GM12878 (cell line): ENCODE results near the gene EMC6. TPM values are rescaled to one million over a fixed set of nuclear protein-coding genes. Genes with fewer than 3 reads are reported as not detected.

Source experiments
- ATAC-seq: fragments of 200-7000 bp; cut with Tn5 transposase; 3 replicates; pipeline ENCODE4 v1.9.1; 2020; ENCODE audit warnings: mild to moderate bottlenecking, moderate library complexity
- BruUV-seq: library from RNA; stranded (reverse); fragments of 400-500 nt; replicated peaks from 2 replicates; lab custom pipeline; 2021; lab: Mats Ljungman, UMichigan
- CTCF ChIA-PET: fragments of 300-600 bp; sonication (Branson Sonifier 250); formaldehyde crosslinking; extraction: SDS; loops from one replicate; lab custom pipeline; 2021; ENCODE audit warnings: inconsistent platforms; lab: Yijun Ruan, JAX
- POLR2A ChIA-PET: fragments of 350-600 bp; formaldehyde crosslinking; extraction: SDS; loops from one replicate; lab custom pipeline; 2021; ENCODE audit warnings: inconsistent platforms; lab: Charles Lee
- RAD21 ChIA-PET: fragments of 300-600 bp; sonication (Branson Sonifier 250); formaldehyde crosslinking; loops from one replicate; lab custom pipeline; 2023; ENCODE audit warnings: antibody characterized with exemption; ENCODE audit not compliant: unreplicated experiment; lab: Charles Lee
- SMC1A ChIA-PET: fragments of 300-600 bp; sonication (Branson Sonifier 250); formaldehyde crosslinking; loops from one replicate; lab custom pipeline; 2023; ENCODE audit not compliant: unreplicated experiment, uncharacterized antibody; lab: Charles Lee
- DNase-seq: peaks from one replicate; pipeline ENCODE4 v3.0.0-alpha.2; 2011; ENCODE audit warnings: low read depth, low spot score
- FAIRE-seq: peaks from 3 replicates; lab custom pipeline; 2011; peaks lifted over from hg19 to GRCh38; lab: Jason Lieb, UNC
- H2AFZ ChIP-seq: 2 replicates; pipeline ENCODE4 v1.6.0; 2011; ENCODE audit warnings: low read depth, low read length, control low read depth; ENCODE audit not compliant: control insufficient read depth
- H3K27ac ChIP-seq: 2 replicates; pipeline ENCODE4 v1.5.1; 2011; ENCODE audit warnings: control low read depth; ENCODE audit not compliant: control insufficient read depth, insufficient read depth
- H3K27me3 ChIP-seq, 2 experiments: replicated peaks in 1 of 2; 2 replicates each; pipeline versions ENCODE4 v1.6.0 to v1.6.1; 2011; ENCODE audit warnings: low read length in 1 of 2; ENCODE audit not compliant: control insufficient read depth in 2 of 2, insufficient read depth in 2 of 2
- H3K36me3 ChIP-seq, 2 experiments: 2 replicates each; pipeline ENCODE4 v1.5.1; 2011; ENCODE audit warnings: low read length in 1 of 2; ENCODE audit not compliant: control insufficient read depth in 2 of 2, insufficient read depth in 2 of 2
- H3K4me1 ChIP-seq: 2 replicates; pipeline ENCODE4 v1.6.1; 2011; ENCODE audit warnings: mild to moderate bottlenecking, low read length, moderate library complexity, mixed read lengths; ENCODE audit not compliant: control insufficient read depth, insufficient read depth
- H3K4me2 ChIP-seq: 2 replicates; pipeline ENCODE4 v1.6.0; 2011; ENCODE audit warnings: control low read depth; ENCODE audit not compliant: control insufficient read depth, insufficient read depth
- H3K4me3 ChIP-seq: fragments of 200-600 bp; sonication (generic); 2 replicates; pipeline ENCODE4 v1.5.1; 2016
- H3K79me2 ChIP-seq: 2 replicates; pipeline ENCODE4 v1.6.0; 2011; ENCODE audit warnings: low read length; ENCODE audit not compliant: control insufficient read depth, insufficient read depth
- H3K9ac ChIP-seq: 2 replicates; pipeline ENCODE4 v1.8.0; 2011; ENCODE audit warnings: low read length, control low read depth, mixed read lengths; ENCODE audit not compliant: control insufficient read depth, insufficient read depth
- H3K9me3 ChIP-seq: replicated peaks from 3 replicates; pipeline ENCODE4 v1.5.1; 2011; ENCODE audit warnings: mild to moderate bottlenecking, low read length; ENCODE audit not compliant: control insufficient read depth, insufficient read depth
- H4K20me1 ChIP-seq: 2 replicates; pipeline ENCODE4 v1.6.0; 2011; ENCODE audit not compliant: control insufficient read depth, insufficient read depth
- DPF2 ChIP-seq: fragments of 450-650 bp; IDR thresholded peaks from 2 replicates; pipeline ENCODE4 v1.6.1; 2017; ENCODE audit warnings: mild to moderate bottlenecking
- FOXM1 ChIP-seq: IDR thresholded peaks from 2 replicates; pipeline ENCODE4 v1.6.1; 2012; ENCODE audit warnings: low read depth, mild to moderate bottlenecking, inconsistent platforms, low read length, moderate library complexity
- MEF2B ChIP-seq: fragments of 450-650 bp; IDR thresholded peaks from 2 replicates; pipeline ENCODE4 v1.6.1; 2018; ENCODE audit warnings: mild to moderate bottlenecking, moderate library complexity; ENCODE audit not compliant: partially characterized antibody, poor library complexity, severe bottlenecking
- POLR2A ChIP-seq: IDR thresholded peaks from 2 replicates; pipeline ENCODE4 v1.6.1; 2011; ENCODE audit warnings: low read depth, mild to moderate bottlenecking, low read length
- RUNX3 ChIP-seq: IDR thresholded peaks from 2 replicates; pipeline ENCODE4 v1.6.1; 2012; ENCODE audit warnings: low read length, inconsistent platforms
- TBL1XR1 ChIP-seq: IDR thresholded peaks from 2 replicates; pipeline ENCODE4 v1.6.1; 2012; ENCODE audit warnings: low read depth, low read length, improper control_type of control experiment
- TCF7 ChIP-seq: IDR thresholded peaks from 2 replicates; pipeline ENCODE4 v1.6.1; 2014; ENCODE audit warnings: antibody characterized with exemption, borderline replicate concordance
- WGBS: methylation state at CpG from one replicate; pipeline ENCODE4 v1.1.6; 2016; ENCODE audit warnings: low lambda C conversion rate; ENCODE audit not compliant: insufficient replicate concordance, insufficient coverage; ENCODE audit errors: missing lambda C conversion rate; 5-methylcytosine and 5-hydroxymethylcytosine counted together
- in situ Hi-C: fragments of 300-500 bp; cut with MboI; formaldehyde crosslinking; loops from 9 replicates; pipeline ENCODE4 v1.14.3; 2018; ENCODE audit warnings: mixed read lengths
- intact Hi-C: fragments of 100-400 bp; cut with micrococcal nuclease; formaldehyde crosslinking; loops from one replicate; pipeline ENCODE4 v1.14.2; 2022; ENCODE audit not compliant: unreplicated experiment
- polyA plus RNA-seq, 11 experiments: library from polyadenylated mRNA; depleted of rRNA in 4 of 11; unstranded in 6 of 11; stranded (reverse) in 5 of 11; fragments of >200 nt; fragmentation: Nextera tagmentation in 4 of 11; fragmentation: Illumina TruSeq in 1 of 11; extraction: Ambion mirVana in 4 of 11; extraction: Trizol in 1 of 11; gene quantifications; 1 replicate in 1 of 11; 2 replicates in 10 of 11; pipeline versions ENCODE4 v1.2.1 to v1.2.3, GENCODE V29; 2011 to 2016; ENCODE audit warnings: inconsistent platforms in 2 of 11, missing spikeins in 2 of 11, low read depth in 1 of 11
- total RNA-seq, 4 experiments: library from RNA; depleted of rRNA in 3 of 4; stranded (reverse); fragments of >200 nt in 3 of 4; fragmentation: Illumina TruSeq in 1 of 4; extraction: Trizol in 1 of 4; gene quantifications; 2 replicates each; pipeline versions ENCODE4 v1.2.1 to v1.2.3, GENCODE V29; 2013 to 2021
- TF ChIP-seq, protein P1 (sequence below): fragments of 450-650 bp; IDR thresholded peaks from 2 replicates; pipeline ENCODE4 v1.6.1; 2017; ENCODE audit warnings: low read depth, mild to moderate bottlenecking, moderate library complexity
- TF ChIP-seq, protein P2 (sequence below): fragments of 450-650 bp; IDR thresholded peaks from 2 replicates; pipeline ENCODE4 v1.6.1; 2016; ENCODE audit warnings: mild to moderate bottlenecking
- TF ChIP-seq, protein P3 (sequence below): fragments of 450-650 bp; IDR thresholded peaks from 2 replicates; pipeline ENCODE4 v1.6.1; 2017; ENCODE audit warnings: mild to moderate bottlenecking, low read depth, inconsistent platforms; ENCODE audit not compliant: poor library complexity, severe bottlenecking

The EMC6 gene
- total and polyA plus RNA-seq, 10 of the 15 experiments (the other 5 are each of a cell fraction or from before 2014, with no cell fraction given) = 5.1 to 172 (median 35.9) TPM

DNA sequence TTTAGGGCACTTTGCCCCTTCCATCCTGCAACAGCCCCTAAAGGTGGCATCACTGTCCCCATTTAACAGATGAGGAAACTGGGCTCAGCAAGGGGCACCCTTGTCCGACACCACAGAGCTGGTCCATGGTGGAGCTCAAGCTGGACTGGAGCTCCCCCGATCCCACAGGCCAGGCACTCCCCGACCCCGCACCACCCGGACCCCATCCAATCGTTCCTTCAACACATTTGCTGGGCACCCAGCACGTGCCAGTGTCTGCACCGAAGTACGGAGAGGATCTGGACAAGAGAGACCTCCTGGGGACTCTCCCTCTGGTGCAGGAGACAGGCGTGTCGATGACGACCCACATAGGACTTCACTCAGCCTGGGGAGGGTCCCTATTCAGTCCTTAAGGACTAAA lies 13.4 kb downstream of the EMC6 start:
- Histone ChIP-seq H3K79me2 (no peaks in the 10 kb centered on the region), H4K20me1 (no peaks in the 10 kb centered on the region), H3K9ac (no peak overlapping the region), H3K27me3 (no peaks in the 10 kb centered on the region), H2AFZ (no peak overlapping the region), H3K4me1 (peaks cover 6% of the 10 kb centered on the region; the same call in 1 of the 2 replicates), H3K4me2 (no peak overlapping the region), H3K4me3 (no peak overlapping the region), H3K9me3 (no peaks in the 10 kb centered on the region), H3K27ac (no peak overlapping the region), H3K36me3 (peaks cover 0 to 4% of the 10 kb centered on the region in 2 experiments; a peak in 2 of 4 replicates)
- CTCF ChIA-PET = interaction anchor here (0.5 to 5.1 kb wide), 13 partner anchors 10 to 212 kb away, joined by 3 to 105 read pairs (median 6); partner anchors contain the start of gene HASPIN
- FAIRE-seq (no peak), ATAC-seq (no peak), DNase-seq (no peak)
- in situ Hi-C loops = loop anchor here (5.0 kb wide), 1 partner anchor 140 kb away; no protein-coding TSS in a partner anchor
- intact Hi-C loops = loop anchor here (2.0 kb wide), 2 partner anchors 51 to 145 kb away; no protein-coding TSS in a partner anchor
- TF ChIP-seq POLR2A = peak; percentile 45
- TF ChIP-seq, protein P1, sequence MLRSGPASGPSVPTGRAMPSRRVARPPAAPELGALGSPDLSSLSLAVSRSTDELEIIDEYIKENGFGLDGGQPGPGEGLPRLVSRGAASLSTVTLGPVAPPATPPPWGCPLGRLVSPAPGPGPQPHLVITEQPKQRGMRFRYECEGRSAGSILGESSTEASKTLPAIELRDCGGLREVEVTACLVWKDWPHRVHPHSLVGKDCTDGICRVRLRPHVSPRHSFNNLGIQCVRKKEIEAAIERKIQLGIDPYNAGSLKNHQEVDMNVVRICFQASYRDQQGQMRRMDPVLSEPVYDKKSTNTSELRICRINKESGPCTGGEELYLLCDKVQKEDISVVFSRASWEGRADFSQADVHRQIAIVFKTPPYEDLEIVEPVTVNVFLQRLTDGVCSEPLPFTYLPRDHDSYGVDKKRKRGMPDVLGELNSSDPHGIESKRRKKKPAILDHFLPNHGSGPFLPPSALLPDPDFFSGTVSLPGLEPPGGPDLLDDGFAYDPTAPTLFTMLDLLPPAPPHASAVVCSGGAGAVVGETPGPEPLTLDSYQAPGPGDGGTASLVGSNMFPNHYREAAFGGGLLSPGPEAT = no peak
- POLR2A ChIA-PET = interaction anchor here (0.5 kb wide), 1 partner anchor 130 kb away, joined by 6 read pairs; no protein-coding TSS in a partner anchor
- WGBS = 88% methylated on average over 12 of the region's 12 CpGs
- BruUV-seq = no TSS peak
- SMC1A ChIA-PET = interaction anchor here (1.5 to 2.7 kb wide), 3 partner anchors 51 to 145 kb away, joined by 7 to 17 read pairs (median 13); no protein-coding TSS in a partner anchor
- RAD21 ChIA-PET = interaction anchor here (0.8 to 2.7 kb wide), 5 partner anchors 45 to 146 kb away, joined by 4 to 24 read pairs (median 5); no protein-coding TSS in a partner anchor

DNA sequence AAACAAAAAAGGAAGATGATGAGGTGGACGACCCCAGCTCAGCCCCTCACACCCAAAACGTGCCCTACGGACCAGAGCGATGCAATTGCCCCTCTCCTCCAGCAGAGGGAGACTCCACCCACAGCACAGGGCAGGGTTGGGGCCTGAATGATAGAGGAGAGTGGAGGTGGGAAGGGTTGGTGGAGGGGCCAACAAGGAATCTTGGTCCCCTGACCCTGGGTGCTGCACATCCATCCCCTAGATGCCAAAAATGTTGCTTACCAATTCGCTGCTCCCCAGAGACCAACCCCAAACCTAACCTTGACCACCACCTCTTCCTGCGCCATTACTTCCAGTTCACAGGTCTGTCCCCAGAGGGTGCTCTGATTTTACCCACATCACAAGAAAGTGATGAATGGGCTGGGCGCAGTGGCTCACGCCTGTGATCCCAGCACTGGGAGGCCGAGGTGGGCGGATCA lies 14.5 kb downstream of the EMC6 start:
- no peak overlapping the region for H3K4me3 ChIP-seq
- H3K9me3 ChIP-seq = no peaks in the 10 kb centered on the region
- no peak overlapping the region for H3K9ac ChIP-seq
- ATAC-seq = peak; percentile 95
- no peak overlapping the region for H3K27ac ChIP-seq
- no peaks in the 10 kb centered on the region for H3K79me2 ChIP-seq
- ChIA-PET CTCF (interaction anchor here (0.5 to 5.1 kb wide), 17 partner anchors 10 to 211 kb away, joined by 3 to 105 read pairs (median 4); partner anchors contain the start of gene HASPIN), RAD21 (interaction anchor here (0.7 to 2.7 kb wide), 9 partner anchors 11 to 157 kb away, joined by 3 to 24 read pairs (median 4); no protein-coding TSS in a partner anchor), POLR2A (interaction anchor here (0.7 kb wide), 1 partner anchor 20 kb away, joined by 7 read pairs; no protein-coding TSS in a partner anchor), SMC1A (interaction anchor here (0.6 to 2.7 kb wide), 7 partner anchors 39 to 162 kb away, joined by 3 to 17 read pairs (median 6); no protein-coding TSS in a partner anchor)
- peaks cover 6% of the 10 kb centered on the region; the same call in 1 of the 2 replicates for H3K4me1 ChIP-seq
- DNase-seq = peak; percentile 48
- no peaks in the 10 kb centered on the region for H3K27me3 ChIP-seq
- 7% methylated on average over 10 of the region's 10 CpGs for WGBS
- in situ Hi-C loops (loop anchor here (5.0 kb wide), 1 partner anchor 139 kb away; no protein-coding TSS in a partner anchor), intact Hi-C loops (loop anchor here (2.0 kb wide), 2 partner anchors 50 to 144 kb away; no protein-coding TSS in a partner anchor)
- peak; percentile 95 for FAIRE-seq
- no peaks in the 10 kb centered on the region for H4K20me1 ChIP-seq
- peak overlapping the region; percentile 63 for H2AFZ ChIP-seq
- BruUV-seq = no TSS peak
- H3K36me3 ChIP-seq = peaks cover 0 to 4% of the 10 kb centered on the region in 2 experiments; a peak in 2 of 4 replicates
- H3K4me2 ChIP-seq = peak overlapping the region; percentile 48; the same call in 1 of the 2 replicates
- no peak for TF ChIP-seq TBL1XR1
- no peak for TF ChIP-seq TCF7
- TF ChIP-seq DPF2 = peak; percentile 64; the same call in 1 of the 2 replicates
- peak; percentile 67 for TF ChIP-seq RUNX3
- TF ChIP-seq, protein P2, sequence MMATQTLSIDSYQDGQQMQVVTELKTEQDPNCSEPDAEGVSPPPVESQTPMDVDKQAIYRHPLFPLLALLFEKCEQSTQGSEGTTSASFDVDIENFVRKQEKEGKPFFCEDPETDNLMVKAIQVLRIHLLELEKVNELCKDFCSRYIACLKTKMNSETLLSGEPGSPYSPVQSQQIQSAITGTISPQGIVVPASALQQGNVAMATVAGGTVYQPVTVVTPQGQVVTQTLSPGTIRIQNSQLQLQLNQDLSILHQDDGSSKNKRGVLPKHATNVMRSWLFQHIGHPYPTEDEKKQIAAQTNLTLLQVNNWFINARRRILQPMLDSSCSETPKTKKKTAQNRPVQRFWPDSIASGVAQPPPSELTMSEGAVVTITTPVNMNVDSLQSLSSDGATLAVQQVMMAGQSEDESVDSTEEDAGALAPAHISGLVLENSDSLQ = no peak
- TF ChIP-seq, protein P3, sequence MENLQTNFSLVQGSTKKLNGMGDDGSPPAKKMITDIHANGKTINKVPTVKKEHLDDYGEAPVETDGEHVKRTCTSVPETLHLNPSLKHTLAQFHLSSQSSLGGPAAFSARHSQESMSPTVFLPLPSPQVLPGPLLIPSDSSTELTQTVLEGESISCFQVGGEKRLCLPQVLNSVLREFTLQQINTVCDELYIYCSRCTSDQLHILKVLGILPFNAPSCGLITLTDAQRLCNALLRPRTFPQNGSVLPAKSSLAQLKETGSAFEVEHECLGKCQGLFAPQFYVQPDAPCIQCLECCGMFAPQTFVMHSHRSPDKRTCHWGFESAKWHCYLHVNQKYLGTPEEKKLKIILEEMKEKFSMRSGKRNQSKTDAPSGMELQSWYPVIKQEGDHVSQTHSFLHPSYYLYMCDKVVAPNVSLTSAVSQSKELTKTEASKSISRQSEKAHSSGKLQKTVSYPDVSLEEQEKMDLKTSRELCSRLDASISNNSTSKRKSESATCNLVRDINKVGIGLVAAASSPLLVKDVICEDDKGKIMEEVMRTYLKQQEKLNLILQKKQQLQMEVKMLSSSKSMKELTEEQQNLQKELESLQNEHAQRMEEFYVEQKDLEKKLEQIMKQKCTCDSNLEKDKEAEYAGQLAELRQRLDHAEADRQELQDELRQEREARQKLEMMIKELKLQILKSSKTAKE = peak; percentile 56
- peak; percentile 97 for TF ChIP-seq MEF2B
- peak; percentile 43 for TF ChIP-seq FOXM1
